GM23338 (cell line): ENCODE measurements around the gene EXD3. TPM values are rescaled to one million over a fixed set of nuclear protein-coding genes. Genes with fewer than 3 reads are reported as not detected.

Experiments used
- ATAC-seq: fragments of 200-7000 bp; cut with Tn5 transposase; 3 replicates; pipeline ENCODE4 v1.9.1; 2020
- DNase-seq: peaks from one replicate; pipeline ENCODE4 v3.0.0-alpha.2; 2015; ENCODE audit warnings: low spot score
- H2AFZ ChIP-seq: fragments of 200-600 bp; sonication (generic); 2 replicates; pipeline ENCODE4 v1.8.0; 2016; ENCODE audit warnings: antibody characterized with exemption, mild to moderate bottlenecking, moderate library complexity
- H3F3A ChIP-seq: fragments of 200-600 bp; sonication (generic); replicated peaks from 2 replicates; pipeline ENCODE4 v1.8.0; 2017; ENCODE audit warnings: antibody characterized with exemption, mixed run types, low read depth
- H3K27ac ChIP-seq: fragments of 200-600 bp; sonication (generic); 2 replicates; pipeline ENCODE4 v1.6.1; 2016; ENCODE audit warnings: low read depth
- H3K27me3 ChIP-seq: fragments of 200-600 bp; sonication (generic); 2 replicates; pipeline ENCODE4 v1.8.0; 2016; ENCODE audit warnings: mild to moderate bottlenecking, mixed run types, moderate library complexity; ENCODE audit not compliant: insufficient read depth
- H3K36me3 ChIP-seq: fragments of 200-600 bp; sonication (generic); 2 replicates; pipeline ENCODE4 v1.8.0; 2016; ENCODE audit warnings: mild to moderate bottlenecking; ENCODE audit not compliant: insufficient read depth
- H3K4me1 ChIP-seq: fragments of 200-600 bp; sonication (generic); 2 replicates; pipeline ENCODE4 v1.8.0; 2016; ENCODE audit warnings: mild to moderate bottlenecking, moderate library complexity; ENCODE audit not compliant: insufficient read depth
- H3K4me2 ChIP-seq: fragments of 200-600 bp; sonication (generic); 2 replicates; pipeline ENCODE4 v1.7.1; 2017; ENCODE audit warnings: mixed run types
- H3K4me3 ChIP-seq: fragments of 200-600 bp; sonication (generic); 2 replicates; pipeline ENCODE4 v1.6.1; 2016; ENCODE audit warnings: mixed run types
- H3K79me2 ChIP-seq: fragments of 200-600 bp; sonication (generic); replicated peaks from 2 replicates; pipeline ENCODE4 v1.8.0; 2017; ENCODE audit warnings: mild to moderate bottlenecking; ENCODE audit not compliant: insufficient read depth
- H3K9me2 ChIP-seq: fragments of 200-600 bp; sonication (generic); 2 replicates; pipeline ENCODE4 v1.8.0; 2017; ENCODE audit not compliant: insufficient read depth
- H4K20me1 ChIP-seq: fragments of 200-600 bp; sonication (generic); replicated peaks from 2 replicates; pipeline ENCODE4 v1.8.0; 2017; ENCODE audit warnings: mild to moderate bottlenecking; ENCODE audit not compliant: insufficient read depth
- H3K27ac Mint-ChIP-seq: 2 replicates; pipeline ENCODE4 v1.8.0; 2020; ENCODE audit warnings: inconsistent platforms, mild to moderate bottlenecking, moderate library complexity, mixed read lengths
- H3K27me3 Mint-ChIP-seq: 3 replicates; pipeline ENCODE4 v1.8.0; 2022; ENCODE audit warnings: low read depth, mild to moderate bottlenecking, moderate library complexity, mixed read lengths, inconsistent platforms; ENCODE audit not compliant: insufficient read depth, poor library complexity
- H3K36me3 Mint-ChIP-seq: 3 replicates; pipeline ENCODE4 v1.8.0; 2021; ENCODE audit warnings: low read depth, mild to moderate bottlenecking, inconsistent platforms, moderate library complexity, mixed read lengths
- H3K4me1 Mint-ChIP-seq: 3 replicates; pipeline ENCODE4 v1.8.0; 2020; ENCODE audit warnings: mild to moderate bottlenecking, inconsistent platforms, mixed read lengths
- H3K4me3 Mint-ChIP-seq: 3 replicates; pipeline ENCODE4 v1.8.0; 2021; ENCODE audit warnings: moderate library complexity, mild to moderate bottlenecking, inconsistent platforms, mixed read lengths
- H3K9me3 Mint-ChIP-seq: 3 replicates; pipeline ENCODE4 v1.8.0; 2020; ENCODE audit warnings: moderate library complexity, mild to moderate bottlenecking, inconsistent platforms, mixed read lengths
- CREB1 ChIP-seq: fragments of 250-450 bp; sonication (Bioruptor Pico); IDR thresholded peaks from 2 replicates; pipeline ENCODE4 v1.5.0; 2020; ENCODE audit warnings: low read depth, mild to moderate bottlenecking, moderate library complexity
- EZH2 ChIP-seq: fragments of 200-600 bp; sonication (generic); IDR thresholded peaks from one replicate; pipeline ENCODE4 v1.8.0; 2017; ENCODE audit warnings: antibody characterized with exemption, mild to moderate bottlenecking, low read depth; ENCODE audit not compliant: unreplicated experiment
- EZH2phosphoT487 ChIP-seq: fragments of 200-600 bp; sonication (generic); IDR thresholded peaks from one replicate; pipeline ENCODE4 v1.8.1; 2018; ENCODE audit warnings: antibody characterized with exemption; ENCODE audit not compliant: unreplicated experiment
- JUNB ChIP-seq: IDR thresholded peaks from one replicate; pipeline ENCODE4 v1.6.1; 2016; ENCODE audit warnings: antibody characterized with exemption; ENCODE audit not compliant: unreplicated experiment
- NANOG ChIP-seq: IDR thresholded peaks from 2 replicates; pipeline ENCODE4 v1.6.1; 2016; ENCODE audit warnings: antibody characterized with exemption, borderline replicate concordance
- POLR2AphosphoS5 ChIP-seq: IDR thresholded peaks from 2 replicates; pipeline ENCODE4 v1.6.1; 2016; ENCODE audit warnings: antibody characterized with exemption, low read depth
- STAT1 ChIP-seq: IDR thresholded peaks from one replicate; pipeline ENCODE4 v1.6.1; 2016; ENCODE audit warnings: antibody characterized with exemption; ENCODE audit not compliant: unreplicated experiment
- ZNF114 ChIP-seq: fragments of 250-450 bp; sonication (Bioruptor Pico); IDR thresholded peaks from 2 replicates; pipeline ENCODE4 v1.5.0; 2020; ENCODE audit warnings: mild to moderate bottlenecking, moderate library complexity
- ZNF331 ChIP-seq: fragments of 250-450 bp; sonication (Bioruptor Pico); IDR thresholded peaks from 2 replicates; pipeline ENCODE4 v1.5.0; 2020; ENCODE audit warnings: low read depth, mild to moderate bottlenecking, moderate library complexity
- polyA plus RNA-seq: library from polyadenylated mRNA; unstranded; fragments of >200 nt; fragmentation: Nextera tagmentation; extraction: Ambion mirVana; gene quantifications from 2 replicates; pipeline ENCODE4 v1.2.1, GENCODE V29; 2016
- total RNA-seq: library from RNA; depleted of rRNA; stranded (reverse); fragments of >200 nt; shearing (Covaris generic); gene quantifications from 2 replicates; pipeline ENCODE4 v1.2.3, GENCODE V29; 2014
- TF ChIP-seq, protein P1 (sequence below), 2 experiments: fragments of 200-600 bp in 1 of 2; sonication (generic) in 1 of 2; conservative IDR thresholded peaks; 2 replicates each; pipeline versions ENCODE4 v1.5.1 to v1.6.1; 2016 to 2017; ENCODE audit warnings: antibody characterized with exemption in 2 of 2, low read depth in 2 of 2, mild to moderate bottlenecking in 2 of 2, moderate library complexity in 1 of 2
- TF ChIP-seq, protein P2 (sequence below): fragments of 250-450 bp; sonication (Bioruptor Pico); IDR thresholded peaks from 2 replicates; pipeline ENCODE4 v1.5.0; 2020; ENCODE audit warnings: mild to moderate bottlenecking, moderate library complexity
- TF ChIP-seq, protein P3 (sequence below): IDR thresholded peaks from one replicate; pipeline ENCODE4 v1.6.1; 2018; ENCODE audit warnings: antibody characterized with exemption; ENCODE audit not compliant: unreplicated experiment
- TF ChIP-seq, protein P4 (sequence below): IDR thresholded peaks from 2 replicates; pipeline ENCODE4 v1.6.1; 2016; ENCODE audit warnings: antibody characterized with exemption

EXD3 gene
- total and polyA plus RNA-seq, 2 experiments from 2014 or later, result 3.6 to 9.7 TPM

GRCh38 chr9:137354845-137355760 is 67.9 kb downstream of the EXD3 start:
- H3K9me2 ChIP-seq, result no peaks in the 10 kb centered on the region
- no peaks in the 10 kb centered on the region for H3K79me2 ChIP-seq

More at GRCh38 chr9:137354845-137355760, 67.9 kb downstream of the EXD3 start:
- Histone ChIP-seq H3K27me3 (no peaks in the 10 kb centered on the region), H3K4me1 (no peaks in the 10 kb centered on the region), H3F3A (no peaks in the 10 kb centered on the region), H2AFZ (no peak overlapping the region), H3K27ac (no peak overlapping the region), H4K20me1 (no peaks in the 10 kb centered on the region), H3K36me3 (no peaks in the 10 kb centered on the region), H3K4me3 (no peak overlapping the region), H3K4me2 (no peak overlapping the region)
- peaks cover 7% of the 10 kb centered on the region for H3K27me3 Mint-ChIP-seq
- no peak overlapping the region for H3K4me3 Mint-ChIP-seq
- peaks cover 67% of the 10 kb centered on the region for H3K9me3 Mint-ChIP-seq
- ATAC-seq (no peak), DNase-seq (no peak)
- H3K27ac Mint-ChIP-seq, result no peak overlapping the region
- no peaks in the 10 kb centered on the region for H3K4me1 Mint-ChIP-seq
- peaks cover 22% of the 10 kb centered on the region for H3K36me3 Mint-ChIP-seq
- TF ChIP-seq, protein P1, sequence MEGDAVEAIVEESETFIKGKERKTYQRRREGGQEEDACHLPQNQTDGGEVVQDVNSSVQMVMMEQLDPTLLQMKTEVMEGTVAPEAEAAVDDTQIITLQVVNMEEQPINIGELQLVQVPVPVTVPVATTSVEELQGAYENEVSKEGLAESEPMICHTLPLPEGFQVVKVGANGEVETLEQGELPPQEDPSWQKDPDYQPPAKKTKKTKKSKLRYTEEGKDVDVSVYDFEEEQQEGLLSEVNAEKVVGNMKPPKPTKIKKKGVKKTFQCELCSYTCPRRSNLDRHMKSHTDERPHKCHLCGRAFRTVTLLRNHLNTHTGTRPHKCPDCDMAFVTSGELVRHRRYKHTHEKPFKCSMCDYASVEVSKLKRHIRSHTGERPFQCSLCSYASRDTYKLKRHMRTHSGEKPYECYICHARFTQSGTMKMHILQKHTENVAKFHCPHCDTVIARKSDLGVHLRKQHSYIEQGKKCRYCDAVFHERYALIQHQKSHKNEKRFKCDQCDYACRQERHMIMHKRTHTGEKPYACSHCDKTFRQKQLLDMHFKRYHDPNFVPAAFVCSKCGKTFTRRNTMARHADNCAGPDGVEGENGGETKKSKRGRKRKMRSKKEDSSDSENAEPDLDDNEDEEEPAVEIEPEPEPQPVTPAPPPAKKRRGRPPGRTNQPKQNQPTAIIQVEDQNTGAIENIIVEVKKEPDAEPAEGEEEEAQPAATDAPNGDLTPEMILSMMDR (conservative IDR thresholded peaks at IDR 0.05; ENCODE audit: low read depth in 2 of 2), result no peak
- TF ChIP-seq STAT1 (no peak), ZNF331 (no peak), NANOG (no peak), CREB1 (CRISPR knock-in tag) (no peak), ZNF114 (CRISPR knock-in tag) (no peak), EZH2 (no peak), EZH2phosphoT487 (no peak), POLR2AphosphoS5 (no peak), JUNB (no peak)
- TF ChIP-seq, protein P2, sequence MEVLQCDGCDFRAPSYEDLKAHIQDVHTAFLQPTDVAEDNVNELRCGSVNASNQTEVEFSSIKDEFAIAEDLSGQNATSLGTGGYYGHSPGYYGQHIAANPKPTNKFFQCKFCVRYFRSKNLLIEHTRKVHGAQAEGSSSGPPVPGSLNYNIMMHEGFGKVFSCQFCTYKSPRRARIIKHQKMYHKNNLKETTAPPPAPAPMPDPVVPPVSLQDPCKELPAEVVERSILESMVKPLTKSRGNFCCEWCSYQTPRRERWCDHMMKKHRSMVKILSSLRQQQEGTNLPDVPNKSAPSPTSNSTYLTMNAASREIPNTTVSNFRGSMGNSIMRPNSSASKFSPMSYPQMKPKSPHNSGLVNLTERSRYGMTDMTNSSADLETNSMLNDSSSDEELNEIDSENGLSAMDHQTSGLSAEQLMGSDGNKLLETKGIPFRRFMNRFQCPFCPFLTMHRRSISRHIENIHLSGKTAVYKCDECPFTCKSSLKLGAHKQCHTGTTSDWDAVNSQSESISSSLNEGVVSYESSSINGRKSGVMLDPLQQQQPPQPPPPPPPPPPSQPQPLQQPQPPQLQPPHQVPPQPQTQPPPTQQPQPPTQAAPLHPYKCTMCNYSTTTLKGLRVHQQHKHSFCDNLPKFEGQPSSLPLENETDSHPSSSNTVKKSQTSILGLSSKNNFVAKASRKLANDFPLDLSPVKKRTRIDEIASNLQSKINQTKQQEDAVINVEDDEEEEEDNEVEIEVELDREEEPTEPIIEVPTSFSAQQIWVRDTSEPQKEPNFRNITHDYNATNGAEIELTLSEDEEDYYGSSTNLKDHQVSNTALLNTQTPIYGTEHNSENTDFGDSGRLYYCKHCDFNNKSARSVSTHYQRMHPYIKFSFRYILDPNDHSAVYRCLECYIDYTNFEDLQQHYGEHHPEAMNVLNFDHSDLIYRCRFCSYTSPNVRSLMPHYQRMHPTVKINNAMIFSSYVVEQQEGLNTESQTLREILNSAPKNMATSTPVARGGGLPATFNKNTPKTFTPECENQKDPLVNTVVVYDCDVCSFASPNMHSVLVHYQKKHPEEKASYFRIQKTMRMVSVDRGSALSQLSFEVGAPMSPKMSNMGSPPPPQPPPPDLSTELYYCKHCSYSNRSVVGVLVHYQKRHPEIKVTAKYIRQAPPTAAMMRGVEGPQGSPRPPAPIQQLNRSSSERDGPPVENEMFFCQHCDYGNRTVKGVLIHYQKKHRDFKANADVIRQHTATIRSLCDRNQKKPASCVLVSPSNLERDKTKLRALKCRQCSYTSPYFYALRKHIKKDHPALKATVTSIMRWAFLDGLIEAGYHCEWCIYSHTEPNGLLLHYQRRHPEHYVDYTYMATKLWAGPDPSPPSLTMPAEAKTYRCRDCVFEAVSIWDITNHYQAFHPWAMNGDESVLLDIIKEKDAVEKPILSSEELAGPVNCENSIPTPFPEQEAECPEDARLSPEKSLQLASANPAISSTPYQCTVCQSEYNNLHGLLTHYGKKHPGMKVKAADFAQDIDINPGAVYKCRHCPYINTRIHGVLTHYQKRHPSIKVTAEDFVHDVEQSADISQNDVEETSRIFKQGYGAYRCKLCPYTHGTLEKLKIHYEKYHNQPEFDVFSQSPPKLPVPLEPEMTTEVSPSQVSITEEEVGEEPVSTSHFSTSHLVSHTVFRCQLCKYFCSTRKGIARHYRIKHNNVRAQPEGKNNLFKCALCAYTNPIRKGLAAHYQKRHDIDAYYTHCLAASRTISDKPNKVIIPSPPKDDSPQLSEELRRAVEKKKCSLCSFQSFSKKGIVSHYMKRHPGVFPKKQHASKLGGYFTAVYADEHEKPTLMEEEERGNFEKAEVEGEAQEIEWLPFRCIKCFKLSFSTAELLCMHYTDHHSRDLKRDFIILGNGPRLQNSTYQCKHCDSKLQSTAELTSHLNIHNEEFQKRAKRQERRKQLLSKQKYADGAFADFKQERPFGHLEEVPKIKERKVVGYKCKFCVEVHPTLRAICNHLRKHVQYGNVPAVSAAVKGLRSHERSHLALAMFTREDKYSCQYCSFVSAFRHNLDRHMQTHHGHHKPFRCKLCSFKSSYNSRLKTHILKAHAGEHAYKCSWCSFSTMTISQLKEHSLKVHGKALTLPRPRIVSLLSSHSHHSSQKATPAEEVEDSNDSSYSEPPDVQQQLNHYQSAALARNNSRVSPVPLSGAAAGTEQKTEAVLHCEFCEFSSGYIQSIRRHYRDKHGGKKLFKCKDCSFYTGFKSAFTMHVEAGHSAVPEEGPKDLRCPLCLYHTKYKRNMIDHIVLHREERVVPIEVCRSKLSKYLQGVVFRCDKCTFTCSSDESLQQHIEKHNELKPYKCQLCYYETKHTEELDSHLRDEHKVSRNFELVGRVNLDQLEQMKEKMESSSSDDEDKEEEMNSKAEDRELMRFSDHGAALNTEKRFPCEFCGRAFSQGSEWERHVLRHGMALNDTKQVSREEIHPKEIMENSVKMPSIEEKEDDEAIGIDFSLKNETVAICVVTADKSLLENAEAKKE (CRISPR knock-in tag), result no peak
- TF ChIP-seq, protein P3, sequence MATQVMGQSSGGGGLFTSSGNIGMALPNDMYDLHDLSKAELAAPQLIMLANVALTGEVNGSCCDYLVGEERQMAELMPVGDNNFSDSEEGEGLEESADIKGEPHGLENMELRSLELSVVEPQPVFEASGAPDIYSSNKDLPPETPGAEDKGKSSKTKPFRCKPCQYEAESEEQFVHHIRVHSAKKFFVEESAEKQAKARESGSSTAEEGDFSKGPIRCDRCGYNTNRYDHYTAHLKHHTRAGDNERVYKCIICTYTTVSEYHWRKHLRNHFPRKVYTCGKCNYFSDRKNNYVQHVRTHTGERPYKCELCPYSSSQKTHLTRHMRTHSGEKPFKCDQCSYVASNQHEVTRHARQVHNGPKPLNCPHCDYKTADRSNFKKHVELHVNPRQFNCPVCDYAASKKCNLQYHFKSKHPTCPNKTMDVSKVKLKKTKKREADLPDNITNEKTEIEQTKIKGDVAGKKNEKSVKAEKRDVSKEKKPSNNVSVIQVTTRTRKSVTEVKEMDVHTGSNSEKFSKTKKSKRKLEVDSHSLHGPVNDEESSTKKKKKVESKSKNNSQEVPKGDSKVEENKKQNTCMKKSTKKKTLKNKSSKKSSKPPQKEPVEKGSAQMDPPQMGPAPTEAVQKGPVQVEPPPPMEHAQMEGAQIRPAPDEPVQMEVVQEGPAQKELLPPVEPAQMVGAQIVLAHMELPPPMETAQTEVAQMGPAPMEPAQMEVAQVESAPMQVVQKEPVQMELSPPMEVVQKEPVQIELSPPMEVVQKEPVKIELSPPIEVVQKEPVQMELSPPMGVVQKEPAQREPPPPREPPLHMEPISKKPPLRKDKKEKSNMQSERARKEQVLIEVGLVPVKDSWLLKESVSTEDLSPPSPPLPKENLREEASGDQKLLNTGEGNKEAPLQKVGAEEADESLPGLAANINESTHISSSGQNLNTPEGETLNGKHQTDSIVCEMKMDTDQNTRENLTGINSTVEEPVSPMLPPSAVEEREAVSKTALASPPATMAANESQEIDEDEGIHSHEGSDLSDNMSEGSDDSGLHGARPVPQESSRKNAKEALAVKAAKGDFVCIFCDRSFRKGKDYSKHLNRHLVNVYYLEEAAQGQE, result no peak
- TF ChIP-seq, protein P4, sequence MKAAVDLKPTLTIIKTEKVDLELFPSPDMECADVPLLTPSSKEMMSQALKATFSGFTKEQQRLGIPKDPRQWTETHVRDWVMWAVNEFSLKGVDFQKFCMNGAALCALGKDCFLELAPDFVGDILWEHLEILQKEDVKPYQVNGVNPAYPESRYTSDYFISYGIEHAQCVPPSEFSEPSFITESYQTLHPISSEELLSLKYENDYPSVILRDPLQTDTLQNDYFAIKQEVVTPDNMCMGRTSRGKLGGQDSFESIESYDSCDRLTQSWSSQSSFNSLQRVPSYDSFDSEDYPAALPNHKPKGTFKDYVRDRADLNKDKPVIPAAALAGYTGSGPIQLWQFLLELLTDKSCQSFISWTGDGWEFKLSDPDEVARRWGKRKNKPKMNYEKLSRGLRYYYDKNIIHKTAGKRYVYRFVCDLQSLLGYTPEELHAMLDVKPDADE, result no peak
